Superior temporal gyrus (tissue), 1 donor: ENCODE results near the gene PGAP1.

Experiments
- DNase-seq: peaks from one replicate; pipeline ENCODE4 v3.0.0-alpha.2; 2016; ENCODE audit errors: extremely low spot score

Gene PGAP1

GRCh38 chr2:196926562-196927375 is at the start of gene PGAP1:
Gene PGAP1, minus strand, starts transcription at chr2:196926707. Its CDS starts 91 bp downstream, at chr2:196926616.
- DNase-seq, result peak; percentile 89

GRCh38 chr2:196974970-196975369 is 48.5 kb upstream of the PGAP1 start:
- DNase-seq, result no peak

GRCh38 chr2:196971574-196972279 is 45.2 kb upstream of the PGAP1 start:
- no peak for DNase-seq

- no peak for DNase-seq
Measured at GRCh38 chr2:196970099-196970498, 43.6 kb upstream of the PGAP1 start.

- DNase-seq, result no peak
Measured at GRCh38 chr2:196968516-196968915, 42.0 kb upstream of the PGAP1 start.

GRCh38 chr2:196967775-196968174 is 41.3 kb upstream of the PGAP1 start:
- no peak for DNase-seq

- no peak for DNase-seq
Measured at GRCh38 chr2:196967116-196967515, 40.6 kb upstream of the PGAP1 start.

- DNase-seq, result no peak
Measured at GRCh38 chr2:196966061-196966460, 39.6 kb upstream of the PGAP1 start.

- DNase-seq, result no peak
Measured at GRCh38 chr2:196965651-196966050, 39.1 kb upstream of the PGAP1 start.

GRCh38 chr2:196963961-196964360 is 37.5 kb upstream of the PGAP1 start:
- no peak for DNase-seq

- DNase-seq, result no peak
Measured at GRCh38 chr2:196963043-196963442, 36.5 kb upstream of the PGAP1 start.

GRCh38 chr2:196962325-196962724 is 35.8 kb upstream of the PGAP1 start:
- DNase-seq, result no peak

GRCh38 chr2:196961889-196962288 is 35.4 kb upstream of the PGAP1 start:
- DNase-seq, result no peak

- DNase-seq, result no peak
Measured at GRCh38 chr2:196959734-196960338, 33.3 kb upstream of the PGAP1 start.

- DNase-seq, result no peak
Measured at GRCh38 chr2:196959281-196959680, 32.8 kb upstream of the PGAP1 start.

GRCh38 chr2:196957881-196958525 is 31.5 kb upstream of the PGAP1 start:
- DNase-seq, result no peak

GRCh38 chr2:196957442-196957841 is 30.9 kb upstream of the PGAP1 start:
- no peak for DNase-seq

- no peak for DNase-seq
Measured at GRCh38 chr2:196956069-196956468, 29.6 kb upstream of the PGAP1 start.

GRCh38 chr2:196955036-196955435 is 28.5 kb upstream of the PGAP1 start:
- no peak for DNase-seq

GRCh38 chr2:196954001-196954400 is 27.5 kb upstream of the PGAP1 start:
- DNase-seq, result no peak

GRCh38 chr2:196952936-196953335 is 26.4 kb upstream of the PGAP1 start:
- DNase-seq, result no peak

GRCh38 chr2:196951973-196952372 is 25.5 kb upstream of the PGAP1 start:
- DNase-seq, result no peak
